ENCODE data around the gene CATSPERE.

DNA sequence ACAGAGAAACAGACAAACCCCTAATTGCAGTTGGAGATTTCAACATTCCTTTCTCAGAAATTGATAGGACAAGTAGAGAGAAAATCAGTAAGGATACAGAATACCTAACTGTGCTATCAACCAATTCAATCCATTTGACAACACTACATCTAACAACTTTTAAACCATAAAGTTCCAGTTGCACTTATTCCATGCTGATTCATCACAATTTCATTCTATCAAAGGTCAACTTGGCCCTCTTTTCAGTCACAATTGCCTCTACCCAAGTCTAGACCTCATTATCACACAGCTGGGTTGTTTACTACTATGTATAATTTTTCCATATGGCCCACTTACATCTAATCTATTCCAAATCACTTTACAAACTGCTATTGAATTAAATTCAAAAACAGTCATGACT is 172.1 kb downstream of the CATSPERE start:
- TF ChIP-seq CTCF (IDR thresholded peaks at IDR 0.05) (no peak), POLR2A (IDR thresholded peaks at IDR 0.05) (no peak)
